HG03280 (cell line): ENCODE data around the gene AAMDC.
"Not testable (repeated sequence)": the region's sequence is repeated elsewhere in the genome, so short reads cannot be mapped to it uniquely, and the experiment has no call there.

Experiments used
- ATAC-seq: cut with Tn5 transposase; IDR thresholded peaks from one replicate; pipeline ENCODE4 v1.9.1; 2021; ENCODE audit warnings: mild to moderate bottlenecking, moderate library complexity; ENCODE audit not compliant: unreplicated experiment

The AAMDC gene

GRCh38 chr11:77819921-77820564 is 901 bp upstream of the AAMDC start:
- ATAC-seq: peak; percentile 6

- no peak for ATAC-seq
These were observed 456 bp downstream of the AAMDC start for GRCh38 chr11:77821349-77821851.

- ATAC-seq: not testable (repeated sequence)
These were observed 1.2 kb downstream of the AAMDC start for GRCh38 chr11:77822126-77822525.

GRCh38 chr11:77823775-77824174 is 2.8 kb downstream of the AAMDC start:
- ATAC-seq: no peak

- no peak for ATAC-seq
These were observed 8.0 kb downstream of the AAMDC start for GRCh38 chr11:77828926-77829325.

- no peak for ATAC-seq
These were observed 12.4 kb downstream of the AAMDC start for GRCh38 chr11:77833302-77833701.

GRCh38 chr11:77842441-77843121 is 21.6 kb downstream of the AAMDC start:
- no peak for ATAC-seq

- not testable (repeated sequence) for ATAC-seq
These were observed 22.8 kb downstream of the AAMDC start for GRCh38 chr11:77843700-77844099.

- no peak for ATAC-seq
These were observed 30.6 kb downstream of the AAMDC start for GRCh38 chr11:77851503-77851902.

- no peak for ATAC-seq
These were observed 33.9 kb downstream of the AAMDC start for GRCh38 chr11:77854838-77855237.

GRCh38 chr11:77857906-77858457 is 37.0 kb downstream of the AAMDC start:
- ATAC-seq: not testable (repeated sequence)

GRCh38 chr11:77861444-77861843 is 40.5 kb downstream of the AAMDC start:
- not testable (repeated sequence) for ATAC-seq

- ATAC-seq: no peak
These were observed 44.9 kb downstream of the AAMDC start for GRCh38 chr11:77865805-77866204.

GRCh38 chr11:77866336-77866735 is 45.4 kb downstream of the AAMDC start:
- ATAC-seq: no peak

- no peak for ATAC-seq
These were observed 47.8 kb downstream of the AAMDC start for GRCh38 chr11:77868744-77869143.

GRCh38 chr11:77871855-77872254 is 50.9 kb downstream of the AAMDC start:
- no peak for ATAC-seq

GRCh38 chr11:77873345-77873744 is 52.4 kb downstream of the AAMDC start:
- no peak for ATAC-seq

- no peak for ATAC-seq
These were observed 53.3 kb downstream of the AAMDC start for GRCh38 chr11:77874206-77874605.

GRCh38 chr11:77876045-77876444 is 55.1 kb downstream of the AAMDC start:
- no peak for ATAC-seq

GRCh38 chr11:77878247-77878646 is 57.3 kb downstream of the AAMDC start:
- ATAC-seq: not testable (repeated sequence)

GRCh38 chr11:77879218-77879617 is 58.3 kb downstream of the AAMDC start:
- no peak for ATAC-seq

GRCh38 chr11:77882396-77882795 is 61.5 kb downstream of the AAMDC start:
- no peak for ATAC-seq
